CD4-positive, alpha-beta T cell (primary cell): ENCODE results near the gene KLHL40. TPM values are rescaled to one million over a fixed set of nuclear protein-coding genes. Genes with fewer than 3 reads are reported as not detected.

Source experiments
- ATAC-seq: fragments of 200-7000 bp; cut with Tn5 transposase; one replicate; pipeline ENCODE4 v1.10.0; 2022; ENCODE audit warnings: mild to moderate bottlenecking; ENCODE audit not compliant: poor library complexity
- CTCF ChIA-PET: fragments of 350-600 bp; sonication (Branson Sonifier 250); formaldehyde crosslinking; loops from one replicate; lab custom pipeline; 2021; ENCODE audit warnings: antibody characterized with exemption, inconsistent platforms; lab: Charles Lee
- POLR2A ChIA-PET: fragments of 350-600 bp; sonication (Branson Sonifier 250); formaldehyde crosslinking; loops from one replicate; lab custom pipeline; 2021; ENCODE audit warnings: antibody characterized with exemption, inconsistent platforms; lab: Charles Lee
- DNase-seq, 14 experiments: peaks; one replicate each; pipeline ENCODE4 v3.0.0-alpha.2; 2013 to 2020; ENCODE audit warnings: mixed read lengths in 2 of 14
- H3K27ac ChIP-seq, 2 donors: one replicate each; pipeline versions ENCODE4 v1.5.1 to v1.7.0; 2013; ENCODE audit warnings: low read length in 2 of 2, low read depth in 1 of 2, mild to moderate bottlenecking in 1 of 2
- H3K27me3 ChIP-seq, 2 experiments: 1 replicate in 1 of 2; 2 replicates in 1 of 2; pipeline versions ENCODE4 v1.6.1 to v1.7.0; 2013; ENCODE audit warnings: low read length in 2 of 2, control low read depth in 1 of 2, mild to moderate bottlenecking in 1 of 2, moderate library complexity in 1 of 2; ENCODE audit not compliant: insufficient read depth in 2 of 2, control insufficient read depth in 1 of 2
- H3K36me3 ChIP-seq: one replicate; pipeline ENCODE4 v1.6.1; 2013; ENCODE audit warnings: low read length, control low read depth; ENCODE audit not compliant: insufficient read depth
- H3K4me1 ChIP-seq: one replicate; pipeline ENCODE4 v1.6.1; 2013; ENCODE audit warnings: low read length, control low read depth; ENCODE audit not compliant: insufficient read depth
- H3K4me3 ChIP-seq: one replicate; pipeline ENCODE4 v1.5.1; 2013; ENCODE audit warnings: mild to moderate bottlenecking, low read length, moderate library complexity
- H3K9me3 ChIP-seq, 2 experiments: 1 replicate in 1 of 2; 2 replicates in 1 of 2; pipeline versions ENCODE4 v1.6.1 to v1.7.0; 2013; ENCODE audit warnings: low read length in 2 of 2, mild to moderate bottlenecking in 2 of 2, control low read depth in 1 of 2, moderate library complexity in 1 of 2; ENCODE audit not compliant: control insufficient read depth in 1 of 2, insufficient read depth in 1 of 2
- H3K27ac Mint-ChIP-seq: one replicate; pipeline ENCODE4 v1.8.0; 2020; ENCODE audit warnings: mixed read lengths
- H3K27me3 Mint-ChIP-seq: one replicate; pipeline ENCODE4 v1.8.0; 2021; ENCODE audit warnings: mixed read lengths
- H3K36me3 Mint-ChIP-seq: one replicate; pipeline ENCODE4 v1.8.0; 2021; ENCODE audit warnings: low read depth, mixed read lengths
- H3K4me1 Mint-ChIP-seq: one replicate; pipeline ENCODE4 v1.8.0; 2021; ENCODE audit warnings: low read depth, mixed read lengths
- H3K4me3 Mint-ChIP-seq: one replicate; pipeline ENCODE4 v1.8.0; 2020; ENCODE audit warnings: mild to moderate bottlenecking, mixed read lengths
- H3K9me3 Mint-ChIP-seq: one replicate; pipeline ENCODE4 v1.8.0; 2020; ENCODE audit warnings: mixed read lengths
- CTCF ChIP-seq: fragments of 200-600 bp; IDR thresholded peaks from one replicate; pipeline ENCODE4 v1.8.0; 2022; ENCODE audit warnings: antibody characterized with exemption, mild to moderate bottlenecking
- intact Hi-C, 2 experiments: fragments of 100-400 bp; cut with DNase I in 1 of 2; cut with micrococcal nuclease in 1 of 2; formaldehyde crosslinking; loops; one replicate each; pipeline versions ENCODE4 v1.15.1 to v1.9.0; 2023 to 2025; cut with DNase I, micrococcal nuclease
- total RNA-seq, 174 experiments: library from RNA in 2 of 174; stranded (reverse) in 2 of 174; gene quantifications; one replicate each; pipeline ENCODE4 v1.2.3 and lab custom pipeline; 2021 to 2026

KLHL40 gene
- total RNA-seq, 2 experiments from 2014 or later: not detected

- H3K4me3 ChIP-seq: no peak overlapping the region
- no peak overlapping the region for H3K4me3 Mint-ChIP-seq
- no peaks in the 10 kb centered on the region for H3K27me3 ChIP-seq
- intact Hi-C loops: no loop called here
- ChIA-PET POLR2A (no interaction called here), CTCF (no interaction called here)
- TF ChIP-seq CTCF: no peak
- no peaks in the 10 kb centered on the region for H3K9me3 ChIP-seq
- H3K36me3 ChIP-seq: no peaks in the 10 kb centered on the region
- DNase-seq: peak in 1 of 14 experiments; percentile 21
- H3K27ac ChIP-seq: no peak overlapping the region
- H3K36me3 Mint-ChIP-seq: no peaks in the 10 kb centered on the region
- H3K9me3 Mint-ChIP-seq: no peaks in the 10 kb centered on the region
- no peaks in the 10 kb centered on the region for H3K4me1 ChIP-seq
- no peak for ATAC-seq
- H3K27me3 Mint-ChIP-seq: no peaks in the 10 kb centered on the region
- no peaks in the 10 kb centered on the region for H3K4me1 Mint-ChIP-seq
- no peak overlapping the region for H3K27ac Mint-ChIP-seq
Observed at GRCh38 chr3:42708611-42709151, 23.3 kb downstream of the KLHL40 start.

- CTCF ChIA-PET: no interaction called here
Observed at GRCh38 chr3:42709621-42710020, 24.3 kb downstream of the KLHL40 start.

GRCh38 chr3:42710323-42711021 lies 25.1 kb downstream of the KLHL40 start:
- ChIA-PET POLR2A (no interaction called here), CTCF (no interaction called here)
- no peaks in the 10 kb centered on the region for H3K27me3 ChIP-seq
- no peak for ATAC-seq
- no peaks in the 10 kb centered on the region for H3K36me3 ChIP-seq
- no peak overlapping the region for H3K4me3 ChIP-seq
- H3K27ac ChIP-seq: no peak overlapping the region
- H3K4me1 Mint-ChIP-seq: no peaks in the 10 kb centered on the region
- no peaks in the 10 kb centered on the region for H3K4me1 ChIP-seq
- H3K9me3 Mint-ChIP-seq: no peaks in the 10 kb centered on the region
- no peak for DNase-seq
- no peaks in the 10 kb centered on the region for H3K9me3 ChIP-seq
- TF ChIP-seq CTCF: no peak
- H3K4me3 Mint-ChIP-seq: no peak overlapping the region
- H3K27ac Mint-ChIP-seq: no peak overlapping the region
- peaks cover 7% of the 10 kb centered on the region for H3K27me3 Mint-ChIP-seq
- intact Hi-C loops: no loop called here
- H3K36me3 Mint-ChIP-seq: no peaks in the 10 kb centered on the region

More at GRCh38 chr3:42709621-42710020, 24.3 kb downstream of the KLHL40 start:
- ATAC-seq: no peak
- Mint-ChIP-seq H3K36me3 (no peaks in the 10 kb centered on the region), H3K27me3 (peaks cover 7% of the 10 kb centered on the region), H3K4me3 (no peak overlapping the region), H3K27ac (no peak overlapping the region), H3K4me1 (no peaks in the 10 kb centered on the region), H3K9me3 (no peaks in the 10 kb centered on the region)
- no peaks in the 10 kb centered on the region for H3K27me3 ChIP-seq
- intact Hi-C loops: no loop called here
- H3K9me3 ChIP-seq: no peaks in the 10 kb centered on the region
- DNase-seq: peak in 1 of 14 experiments; percentile 20
- H3K27ac ChIP-seq: no peak overlapping the region
- H3K4me3 ChIP-seq: no peak overlapping the region
- H3K36me3 ChIP-seq: no peaks in the 10 kb centered on the region
- no peak for TF ChIP-seq CTCF
- POLR2A ChIA-PET: no interaction called here
- H3K4me1 ChIP-seq: no peaks in the 10 kb centered on the region
